Keratinocyte (primary cell): ENCODE measurements around the gene VPS13D. TPM values are rescaled to one million over a fixed set of nuclear protein-coding genes. Genes with fewer than 3 reads are reported as not detected.

Source experiments
- DNase-seq: peaks from one replicate; pipeline ENCODE4 v3.0.0-alpha.2; 2011; ENCODE audit warnings: low read depth, missing footprints, low spot score
- FAIRE-seq: peaks from 2 replicates; lab custom pipeline; 2011; peaks lifted over from hg19 to GRCh38; lab: Jason Lieb, UNC
- H2AFZ ChIP-seq: 2 replicates; pipeline ENCODE4 v1.6.0; 2012; ENCODE audit warnings: low read length, control low read depth, inconsistent platforms; ENCODE audit not compliant: control insufficient read depth
- H3K27ac ChIP-seq: 2 replicates; pipeline ENCODE4 v1.5.1; 2011; ENCODE audit warnings: low read length; ENCODE audit not compliant: control insufficient read depth, insufficient read depth
- H3K27me3 ChIP-seq: 3 replicates; pipeline ENCODE4 v1.6.0; 2011; ENCODE audit warnings: low read length; ENCODE audit not compliant: control insufficient read depth, insufficient read depth; ENCODE audit errors: extremely low read depth
- H3K36me3 ChIP-seq, 2 experiments: 2 replicates in 1 of 2; 3 replicates in 1 of 2; pipeline ENCODE4 v1.5.1; 2011; ENCODE audit warnings: low read length in 2 of 2, mild to moderate bottlenecking in 1 of 2; ENCODE audit not compliant: control insufficient read depth in 2 of 2, insufficient read depth in 2 of 2; ENCODE audit errors: extremely low read depth in 1 of 2
- H3K4me1 ChIP-seq: 3 replicates; pipeline ENCODE4 v1.5.1; 2011; ENCODE audit warnings: low read length; ENCODE audit not compliant: control insufficient read depth, insufficient read depth; ENCODE audit errors: extremely low read depth
- H3K4me2 ChIP-seq: 3 replicates; pipeline ENCODE4 v1.6.0; 2011; ENCODE audit warnings: low read depth, low read length; ENCODE audit not compliant: control insufficient read depth, insufficient read depth; ENCODE audit errors: extremely low read depth
- H3K4me3 ChIP-seq, 3 experiments: fragments of 200-600 bp in 1 of 3; sonication (generic) in 1 of 3; 2 replicates in 2 of 3; 3 replicates in 1 of 3; pipeline ENCODE4 v1.5.1; 2011 to 2016; ENCODE audit warnings: low read length in 3 of 3, mild to moderate bottlenecking in 3 of 3, control low read depth in 2 of 3, inconsistent platforms in 1 of 3, low read depth in 1 of 3, mixed read lengths in 1 of 3, mixed run types in 1 of 3, moderate library complexity in 1 of 3; ENCODE audit not compliant: control insufficient read depth in 2 of 3, insufficient read depth in 2 of 3; ENCODE audit errors: extremely low read depth in 1 of 3
- H3K79me2 ChIP-seq: 2 replicates; pipeline ENCODE4 v1.6.0; 2012; ENCODE audit warnings: low read length; ENCODE audit not compliant: control insufficient read depth, insufficient read depth
- H3K9ac ChIP-seq: 3 replicates; pipeline ENCODE4 v1.6.0; 2011; ENCODE audit warnings: low read length; ENCODE audit not compliant: control insufficient read depth, insufficient read depth; ENCODE audit errors: extremely low read depth
- H3K9me1 ChIP-seq: 3 replicates; pipeline ENCODE4 v1.6.0; 2011; ENCODE audit warnings: low read length; ENCODE audit not compliant: control insufficient read depth, insufficient read depth; ENCODE audit errors: extremely low read depth
- H3K9me3 ChIP-seq: 2 replicates; pipeline ENCODE4 v1.5.1; 2012; ENCODE audit warnings: low read depth, low read length; ENCODE audit not compliant: control insufficient read depth
- H4K20me1 ChIP-seq: 3 replicates; pipeline ENCODE4 v1.6.0; 2011; ENCODE audit warnings: low read length; ENCODE audit not compliant: control insufficient read depth, insufficient read depth; ENCODE audit errors: extremely low read depth
- CTCF ChIP-seq, 3 experiments: IDR thresholded peaks in 1 of 3; conservative IDR thresholded peaks in 1 of 3; optimal IDR thresholded peaks in 1 of 3; 2 replicates in 2 of 3; 3 replicates in 1 of 3; pipeline versions ENCODE3 to v1.5.1; 2011; ENCODE audit warnings: low read length in 3 of 3, mild to moderate bottlenecking in 3 of 3, moderate library complexity in 2 of 3, control low read depth in 1 of 3, inconsistent platforms in 1 of 3; ENCODE audit not compliant: insufficient read depth in 2 of 3; ENCODE audit errors: extremely low read depth in 1 of 3
- EZH2 ChIP-seq: IDR thresholded peaks from one replicate; pipeline ENCODE4 v1.6.1; 2012; ENCODE audit warnings: inconsistent platforms, mild to moderate bottlenecking, low read length, moderate library complexity
- dilution Hi-C: fragments of 300-500 bp; cut with MboI; formaldehyde crosslinking; loops from one replicate; pipeline ENCODE4 v1.7.0; 2020; ENCODE audit warnings: low sequenced_read_pairs; ENCODE audit not compliant: extremely low pct_ligation_motif_present
- polyA plus RNA-seq, 5 experiments: library from polyadenylated mRNA; depleted of rRNA in 3 of 5; stranded (reverse) in 3 of 5; stranded (forward) in 1 of 5; unstranded in 1 of 5; fragments of >200 nt; gene quantifications; 1 replicate in 1 of 5; 2 replicates in 3 of 5; 3 replicates in 1 of 5; pipeline versions ENCODE4 v1.2.1 to v1.2.3, GENCODE V29; 2011 to 2012; ENCODE audit warnings: missing spikeins in 2 of 5, low read depth in 1 of 5, low replicate concordance in 1 of 5

Gene VPS13D
- polyA plus RNA-seq, 1 donor (not counting 4 experiments of a cell fraction or from before 2014, with no cell fraction given) = 19.0 TPM

- H3K27ac ChIP-seq = no peak overlapping the region
- dilution Hi-C loops = no loop called here
- H2AFZ ChIP-seq = no peak overlapping the region
- peaks cover 13 to 29% of the 10 kb centered on the region in 2 experiments for H3K36me3 ChIP-seq
- H3K4me1 ChIP-seq = no peaks in the 10 kb centered on the region
- H3K9me1 ChIP-seq = no peaks in the 10 kb centered on the region
- H3K4me2 ChIP-seq = no peak overlapping the region
- no peak overlapping the region for H3K4me3 ChIP-seq
- H3K79me2 ChIP-seq = no peaks in the 10 kb centered on the region
- no peaks in the 10 kb centered on the region for H3K9me3 ChIP-seq
- no peak for DNase-seq
- FAIRE-seq = no peak
- TF ChIP-seq CTCF (optimal IDR thresholded peaks at IDR 0.05 in 1 of 3, IDR thresholded peaks at IDR 0.05 in 1 of 3, conservative IDR thresholded peaks at IDR 0.05 in 1 of 3; ENCODE audit: extremely low read depth in 1 of 3, insufficient read depth in 2 of 3, low read length in 3 of 3) = no peak
- TF ChIP-seq EZH2 = no peak
- no peaks in the 10 kb centered on the region for H3K27me3 ChIP-seq
- H4K20me1 ChIP-seq = no peaks in the 10 kb centered on the region
- H3K9ac ChIP-seq = no peak overlapping the region
These were observed 41.2 kb downstream of the VPS13D start for GRCh38 chr1:12271033-12271432.

- no peak overlapping the region for H3K4me2 ChIP-seq
- no peak overlapping the region for H3K4me3 ChIP-seq
- FAIRE-seq = no peak
- no peaks in the 10 kb centered on the region for H4K20me1 ChIP-seq
- H3K9ac ChIP-seq = no peak overlapping the region
- no peaks in the 10 kb centered on the region for H3K27me3 ChIP-seq
- DNase-seq = no peak
- dilution Hi-C loops = no loop called here
- peaks cover 29 to 39% of the 10 kb centered on the region in 2 experiments for H3K36me3 ChIP-seq
- no peak overlapping the region for H2AFZ ChIP-seq
- no peak overlapping the region for H3K27ac ChIP-seq
- no peaks in the 10 kb centered on the region for H3K9me3 ChIP-seq
- H3K9me1 ChIP-seq = no peaks in the 10 kb centered on the region
- no peaks in the 10 kb centered on the region for H3K79me2 ChIP-seq
- no peaks in the 10 kb centered on the region for H3K4me1 ChIP-seq
- no peak for TF ChIP-seq EZH2
- TF ChIP-seq CTCF (optimal IDR thresholded peaks at IDR 0.05 in 1 of 3, IDR thresholded peaks at IDR 0.05 in 1 of 3, conservative IDR thresholded peaks at IDR 0.05 in 1 of 3; ENCODE audit: extremely low read depth in 1 of 3, insufficient read depth in 2 of 3, low read length in 3 of 3) = no peak
These were observed 42.9 kb downstream of the VPS13D start for GRCh38 chr1:12272770-12273169.
